ENCODE data around the gene CASS4. TPM values are rescaled to one million over a fixed set of nuclear protein-coding genes. Genes with fewer than 3 reads are reported as not detected.

CASS4 gene
- total RNA-seq, 1 donor from 2014 or later, result not detected

GRCh38 chr20:56417402-56417801, 5.3 kb downstream of the CASS4 start:
- no peak for TF ChIP-seq CTCF (IDR thresholded peaks at IDR 0.05; ENCODE audit: insufficient read depth, low read length, poor library complexity, severe bottlenecking)
- DNase-seq (ENCODE audit: low read depth), result no peak
- Histone ChIP-seq H3K4me3 (ENCODE audit: low read depth, low read length) (no peak overlapping the region), H3K36me3 (ENCODE audit: control insufficient read depth, insufficient read depth, low read length) (no peaks in the 10 kb centered on the region), H3K27me3 (ENCODE audit: control insufficient read depth, insufficient read depth, low read length) (no peaks in the 10 kb centered on the region)

- no peaks in the 10 kb centered on the region for H3K27me3 ChIP-seq (ENCODE audit: control insufficient read depth, insufficient read depth, low read length)
- TF ChIP-seq CTCF (IDR thresholded peaks at IDR 0.05; ENCODE audit: insufficient read depth, low read length, poor library complexity, severe bottlenecking), result no peak
- H3K36me3 ChIP-seq (ENCODE audit: control insufficient read depth, insufficient read depth, low read length), result no peaks in the 10 kb centered on the region
- no peak for DNase-seq (ENCODE audit: low read depth)
- H3K4me3 ChIP-seq (ENCODE audit: low read depth, low read length), result no peak overlapping the region
Measured at GRCh38 chr20:56417911-56418310, 5.9 kb downstream of the CASS4 start.

- no peaks in the 10 kb centered on the region for H3K27me3 ChIP-seq (ENCODE audit: control insufficient read depth, insufficient read depth, low read length)
- H3K4me3 ChIP-seq (ENCODE audit: low read depth, low read length), result no peak overlapping the region
- no peak for DNase-seq (ENCODE audit: low read depth)
- no peak for TF ChIP-seq CTCF (IDR thresholded peaks at IDR 0.05; ENCODE audit: insufficient read depth, low read length, poor library complexity, severe bottlenecking)
- no peaks in the 10 kb centered on the region for H3K36me3 ChIP-seq (ENCODE audit: control insufficient read depth, insufficient read depth, low read length)
Measured at GRCh38 chr20:56418385-56418861, 6.4 kb downstream of the CASS4 start.

- TF ChIP-seq CTCF (IDR thresholded peaks at IDR 0.05; ENCODE audit: insufficient read depth, low read length, poor library complexity, severe bottlenecking), result no peak
- H3K27me3 ChIP-seq (ENCODE audit: control insufficient read depth, insufficient read depth, low read length), result no peaks in the 10 kb centered on the region
- H3K4me3 ChIP-seq (ENCODE audit: low read depth, low read length), result no peak overlapping the region
- H3K36me3 ChIP-seq (ENCODE audit: control insufficient read depth, insufficient read depth, low read length), result no peaks in the 10 kb centered on the region
- DNase-seq (ENCODE audit: low read depth), result no peak
Measured at GRCh38 chr20:56420028-56420427, 8.0 kb downstream of the CASS4 start.

- DNase-seq (ENCODE audit: low read depth), result no peak
- no peak overlapping the region for H3K4me3 ChIP-seq (ENCODE audit: low read depth, low read length)
- TF ChIP-seq CTCF (IDR thresholded peaks at IDR 0.05; ENCODE audit: insufficient read depth, low read length, poor library complexity, severe bottlenecking), result no peak
Measured at GRCh38 chr20:56420940-56421688, 9.1 kb downstream of the CASS4 start.

More at GRCh38 chr20:56420940-56421688, 9.1 kb downstream of the CASS4 start:
- Histone ChIP-seq H3K27me3 (ENCODE audit: control insufficient read depth, insufficient read depth, low read length) (no peaks in the 10 kb centered on the region), H3K36me3 (ENCODE audit: control insufficient read depth, insufficient read depth, low read length) (no peaks in the 10 kb centered on the region)

All from kidney epithelial cell (primary cell).